Liver (tissue), 9 donors: ENCODE results near the gene SCGN. TPM values are rescaled to one million over a fixed set of nuclear protein-coding genes. Genes with fewer than 3 reads are reported as not detected.

Source experiments
- DNase-seq: peaks from one replicate; pipeline ENCODE4 v3.0.0-alpha.2; 2017; ENCODE audit warnings: low spot score
- H3K27ac ChIP-seq, 2 donors: one replicate each; pipeline ENCODE4 v1.7.0; 2013; ENCODE audit warnings: inconsistent platforms in 2 of 2, low read length in 2 of 2, control low read depth in 1 of 2, low read depth in 1 of 2, mild to moderate bottlenecking in 1 of 2
- H3K27me3 ChIP-seq, 4 donors: one replicate each; pipeline versions ENCODE4 v1.6.1 to v1.7.0; 2013; ENCODE audit warnings: low read length in 3 of 4, inconsistent platforms in 1 of 4, mild to moderate bottlenecking in 1 of 4, moderate library complexity in 1 of 4; ENCODE audit not compliant: control insufficient read depth in 4 of 4, insufficient read depth in 4 of 4
- H3K36me3 ChIP-seq, 4 donors: one replicate each; pipeline versions ENCODE4 v1.6.1 to v1.7.0; 2013; ENCODE audit warnings: low read length in 3 of 4, mild to moderate bottlenecking in 3 of 4, low read depth in 1 of 4, moderate library complexity in 1 of 4; ENCODE audit not compliant: control insufficient read depth in 4 of 4, insufficient read depth in 3 of 4
- H3K4me1 ChIP-seq, 4 donors: one replicate each; pipeline versions ENCODE4 v1.6.1 to v1.7.0; 2013; ENCODE audit warnings: low read length in 3 of 4, mild to moderate bottlenecking in 3 of 4, moderate library complexity in 1 of 4; ENCODE audit not compliant: control insufficient read depth in 4 of 4, insufficient read depth in 4 of 4
- H3K4me3 ChIP-seq, 3 donors: one replicate each; pipeline versions ENCODE4 v1.6.1 to v1.7.0; 2013; ENCODE audit warnings: low read length in 3 of 3, control low read depth in 1 of 3, low read depth in 1 of 3, mild to moderate bottlenecking in 1 of 3
- H3K9ac ChIP-seq, 2 donors: one replicate each; pipeline ENCODE4 v1.7.0; 2013; ENCODE audit warnings: low read length in 2 of 2, mild to moderate bottlenecking in 2 of 2, moderate library complexity in 2 of 2, control low read depth in 1 of 2, low read depth in 1 of 2
- H3K9me3 ChIP-seq, 4 donors: one replicate each; pipeline versions ENCODE4 v1.6.1 to v1.7.0; 2013; ENCODE audit warnings: low read length in 3 of 4; ENCODE audit not compliant: control insufficient read depth in 4 of 4
- CTCF ChIP-seq: fragments of 150-350 bp; IDR thresholded peaks from 2 replicates; pipeline ENCODE4 v1.5.1; 2017; ENCODE audit warnings: improper control_type of control experiment, low read depth, low read length; ENCODE audit not compliant: missing input control
- EGR1 ChIP-seq, 2 donors: IDR thresholded peaks; 2 replicates each; pipeline ENCODE4 v1.6.1; 2016 to 2018; ENCODE audit warnings: antibody characterized with exemption in 2 of 2, low read depth in 2 of 2
- FOXA1 ChIP-seq: IDR thresholded peaks from 2 replicates; pipeline ENCODE4 v1.6.1; 2016; ENCODE audit warnings: antibody characterized with exemption
- FOXA2 ChIP-seq: IDR thresholded peaks from 2 replicates; pipeline ENCODE4 v1.6.1; 2016; ENCODE audit warnings: antibody characterized with exemption
- HNF4G ChIP-seq: IDR thresholded peaks from 2 replicates; pipeline ENCODE4 v1.6.1; 2016; ENCODE audit warnings: antibody characterized with exemption
- MAX ChIP-seq: IDR thresholded peaks from 2 replicates; pipeline ENCODE4 v1.6.1; 2016; ENCODE audit warnings: antibody characterized with exemption
- RAD21 ChIP-seq, 2 donors: IDR thresholded peaks; 2 replicates each; pipeline ENCODE4 v1.6.1; 2016; ENCODE audit warnings: antibody characterized with exemption in 2 of 2, mild to moderate bottlenecking in 2 of 2
- RXRA ChIP-seq, 2 donors: IDR thresholded peaks; 2 replicates each; pipeline ENCODE4 v1.6.1; 2017 to 2018; ENCODE audit warnings: antibody characterized with exemption in 2 of 2, mild to moderate bottlenecking in 1 of 2
- SP1 ChIP-seq: IDR thresholded peaks from 2 replicates; pipeline ENCODE4 v1.6.1; 2018; ENCODE audit warnings: antibody characterized with exemption, mild to moderate bottlenecking
- TAF1 ChIP-seq: conservative IDR thresholded peaks from 2 replicates; pipeline ENCODE4 v1.6.1; 2016; ENCODE audit warnings: antibody characterized with exemption, mild to moderate bottlenecking
- YY1 ChIP-seq: IDR thresholded peaks from 2 replicates; pipeline ENCODE4 v1.6.1; 2016; ENCODE audit warnings: antibody characterized with exemption, mild to moderate bottlenecking
- ZBTB33 ChIP-seq: IDR thresholded peaks from 2 replicates; pipeline ENCODE4 v1.6.1; 2016; ENCODE audit warnings: antibody characterized with exemption
- WGBS: extraction: QIAGEN DNeasy Blood & Tissue Kit; methylation state at CpG from one replicate; pipeline ENCODE4 v1.1.7; 2013; 5-methylcytosine and 5-hydroxymethylcytosine counted together
- polyA plus RNA-seq, 2 donors: library from polyadenylated mRNA; stranded (reverse) in 1 of 2; unstranded in 1 of 2; fragments of 200-250 nt in 1 of 2; fragments of >200 nt in 1 of 2; fragmentation: Nextera tagmentation in 1 of 2; extraction: Ambion mirVana in 1 of 2; gene quantifications; one replicate each; pipeline versions ENCODE4 v1.2.1 to v1.2.3, GENCODE V29; 2013 to 2015
- total RNA-seq, 2 donors: library from RNA; depleted of rRNA; stranded (reverse); fragments of >200 nt; gene quantifications; one replicate each; pipeline ENCODE4 v1.2.3, GENCODE V29; 2014
- donor health status: healthy.
- donor health status: healthy.
- donor health status: healthy.
- donor health status: healthy.
- donor health status: healthy.

The SCGN gene
- total and polyA plus RNA-seq, 4 donors: 0.28 to 8.1 (median 2.8) TPM

DNA sequence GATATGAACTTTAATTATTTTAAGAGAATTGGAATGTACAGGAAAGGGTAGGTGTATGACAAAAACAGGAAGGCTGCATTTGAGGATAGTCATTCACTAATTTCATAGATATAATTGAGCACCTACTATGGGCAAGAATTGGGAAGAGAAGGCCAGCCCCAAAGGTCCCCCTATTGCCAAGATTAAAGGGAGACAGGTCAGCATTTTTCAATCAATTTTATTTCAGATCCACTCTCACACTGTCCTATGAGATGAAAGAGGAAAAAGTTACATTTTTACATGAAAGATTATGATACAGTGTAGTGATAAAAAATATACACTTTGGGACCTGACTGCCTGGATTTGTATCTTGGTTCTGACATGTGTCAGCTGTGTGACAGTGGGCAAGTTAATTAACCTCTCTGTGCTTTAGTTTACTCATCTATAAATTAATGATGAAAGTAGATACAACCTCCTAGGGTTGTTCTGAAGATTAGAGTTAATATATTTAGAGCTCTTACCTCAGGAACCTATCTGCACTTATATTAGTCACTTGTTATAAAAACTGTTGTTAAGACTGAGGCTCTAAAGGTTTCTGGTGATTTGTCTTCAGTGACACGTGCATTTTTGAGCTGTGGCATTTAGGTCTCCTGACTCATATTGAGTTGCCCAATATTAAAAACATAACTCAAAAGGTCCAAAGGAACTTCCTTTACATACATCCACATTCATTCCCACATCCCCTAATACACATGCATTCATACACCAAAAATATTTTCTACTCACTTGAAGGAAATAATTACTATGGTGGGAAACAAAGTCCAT, 45.7 kb downstream of the SCGN start:
- Histone ChIP-seq H3K4me1 (no peaks in the 10 kb centered on the region), H3K27me3 (no peaks in the 10 kb centered on the region), H3K4me3 (no peak overlapping the region), H3K9ac (no peak overlapping the region), H3K27ac (no peak overlapping the region), H3K36me3 (no peaks in the 10 kb centered on the region), H3K9me3 (no peaks in the 10 kb centered on the region)
- WGBS: 64% methylated on average over 1 of the region's 1 CpG
- no peak for DNase-seq
- TF ChIP-seq RXRA (IDR thresholded peaks at IDR 0.05) (no peak), MAX (no peak), ZBTB33 (no peak), RAD21 (IDR thresholded peaks at IDR 0.05) (no peak), SP1 (no peak), EGR1 (IDR thresholded peaks at IDR 0.05; ENCODE audit: low read depth in 2 of 2) (no peak), YY1 (no peak), TAF1 (no peak), HNF4G (no peak)

GRCh38 chr6:25698631-25699030, 46.6 kb downstream of the SCGN start:
- no peak overlapping the region for H3K9ac ChIP-seq
- no peaks in the 10 kb centered on the region for H3K36me3 ChIP-seq
- no peak overlapping the region for H3K4me3 ChIP-seq
- 55% methylated on average over 3 of the region's 3 CpGs for WGBS
- H3K27ac ChIP-seq: no peak overlapping the region
- DNase-seq: no peak
- no peaks in the 10 kb centered on the region for H3K9me3 ChIP-seq
- H3K27me3 ChIP-seq: no peaks in the 10 kb centered on the region
- H3K4me1 ChIP-seq: no peaks in the 10 kb centered on the region
- no peak for TF ChIP-seq FOXA1
- TF ChIP-seq RAD21 (IDR thresholded peaks at IDR 0.05): no peak
- no peak for TF ChIP-seq ZBTB33
- no peak for TF ChIP-seq FOXA2
- no peak for TF ChIP-seq CTCF
- no peak for TF ChIP-seq HNF4G
- TF ChIP-seq YY1: no peak
